ENCODE results near the gene ARID5B.
A peak's percentile ranks its signal among the peaks of the same experiment; 100 is the strongest.

The ARID5B gene

DNA sequence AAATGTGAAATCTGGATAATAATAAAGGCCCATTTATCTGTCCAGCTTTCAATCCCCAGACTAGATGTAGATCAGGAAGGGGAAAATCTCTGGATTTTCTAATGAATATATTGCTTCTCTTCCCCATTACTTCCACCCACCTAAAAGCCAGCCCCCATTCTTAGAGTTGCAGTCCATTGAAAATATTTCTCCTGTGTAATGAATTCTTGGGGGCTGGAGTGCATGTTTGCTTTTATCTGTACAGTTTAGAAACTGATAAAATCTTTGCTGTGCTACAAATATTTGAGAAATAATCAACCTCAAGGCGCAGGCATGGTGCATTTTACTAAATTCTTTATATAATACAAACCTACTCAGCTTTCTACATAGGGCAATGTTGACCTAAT lies 180.8 kb downstream of the ARID5B start:
- ChIA-PET POLR2A (no interaction called here), CTCF (interaction anchor here (0.6 to 1.3 kb wide), 2 partner anchors 43 to 349 kb away, joined by 3 read pairs; no protein-coding TSS in a partner anchor)
- Histone ChIP-seq H3K27ac (ENCODE audit: extremely low read depth, low read depth, low read length) (peak overlapping the region; percentile 76), H3K4me1 (ENCODE audit: control insufficient read depth, insufficient read depth, low read length) (peaks cover 34% of the 10 kb centered on the region), H3K36me3 (ENCODE audit: control insufficient read depth in 2 of 2, insufficient read depth in 1 of 2, low read length in 2 of 2) (peaks cover 0 to 14% of the 10 kb centered on the region in 2 experiments; a peak in 2 of 3 replicates), H3K4me3 (ENCODE audit: low read depth, low read length) (no peak overlapping the region), H3K9me3 (ENCODE audit: control insufficient read depth, insufficient read depth, low read depth, low read length) (no peaks in the 10 kb centered on the region)
- TF ChIP-seq ZNF157 (tag by site-specific recombination; IDR thresholded peaks at IDR 0.05), result no peak
- TF ChIP-seq ZNF404 (tag by site-specific recombination; IDR thresholded peaks at IDR 0.05), result no peak
- no peak for TF ChIP-seq ZNF391 (tag by site-specific recombination; IDR thresholded peaks at IDR 0.05; ENCODE audit: borderline replicate concordance, low read depth)
- TF ChIP-seq ZFHX2 (tag by site-specific recombination; conservative IDR thresholded peaks at IDR 0.05), result 0 out of 2 replicates have a peak, but pooled peaks have one; percentile 19

DNA sequence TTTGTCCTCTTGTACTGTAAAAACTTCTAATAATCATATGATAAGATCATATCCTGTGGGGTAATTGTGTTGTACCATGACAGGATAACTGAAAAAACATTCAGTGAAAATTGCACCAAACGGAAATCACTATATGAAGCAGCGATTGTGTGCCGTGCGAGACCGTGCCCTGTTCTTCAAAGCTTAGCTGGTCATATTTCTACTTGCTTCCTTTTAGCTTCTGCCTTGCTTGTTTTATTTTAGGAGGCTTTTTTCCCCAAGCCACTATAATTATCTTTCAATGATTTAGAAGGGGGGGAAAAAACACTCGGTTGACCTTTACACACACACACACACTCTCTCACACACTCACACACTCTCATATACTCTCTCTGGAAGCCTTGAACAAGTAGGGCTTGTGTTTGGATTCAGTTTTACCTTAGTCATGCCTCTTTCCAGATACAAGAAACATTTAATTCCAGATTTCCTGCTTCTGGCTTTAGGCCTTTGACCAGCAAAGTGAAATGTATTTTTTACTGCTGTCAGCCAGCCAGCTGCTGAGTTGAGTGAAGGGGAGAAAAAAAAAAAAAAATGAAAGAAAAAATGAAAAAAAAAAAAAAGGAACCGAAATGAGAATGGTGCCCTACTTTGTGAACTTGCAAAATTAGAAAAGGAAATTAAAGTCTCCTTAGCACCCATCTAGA lies 181.4 kb downstream of the ARID5B start:
- H3K27ac ChIP-seq (ENCODE audit: extremely low read depth, low read depth, low read length), result peak overlapping the region; percentile 76
- POLR2A ChIA-PET, result interaction anchor here (0.6 kb wide), 1 partner anchor 182 kb away, joined by 3 read pairs; no protein-coding TSS in a partner anchor
- TF ChIP-seq ZNF121 (tag by site-specific recombination; IDR thresholded peaks at IDR 0.05) (no peak), OSR2 (tag by site-specific recombination; IDR thresholded peaks at IDR 0.05) (peak; percentile 45; the same call in 1 of the 2 replicates), TCF7L2 (IDR thresholded peaks at IDR 0.05; ENCODE audit: borderline replicate concordance, low read depth, low read length) (0 out of 2 replicates have a peak, but pooled peaks have one; percentile 25), FEZF1 (tag by site-specific recombination; IDR thresholded peaks at IDR 0.05) (0 out of 2 replicates have a peak, but pooled peaks have one; percentile 9), SP7 (tag by site-specific recombination; IDR thresholded peaks at IDR 0.05) (peak; percentile 80; the same call in 1 of the 2 replicates), WT1 (tag by site-specific recombination; IDR thresholded peaks at IDR 0.05) (no peak), PRDM1 (tag by site-specific recombination; IDR thresholded peaks at IDR 0.05) (peak; percentile 86), YY1 (tag by site-specific recombination; IDR thresholded peaks at IDR 0.05) (no peak), ZNF174 (tag by site-specific recombination; IDR thresholded peaks at IDR 0.05) (no peak)
- TF ChIP-seq, protein P1, sequence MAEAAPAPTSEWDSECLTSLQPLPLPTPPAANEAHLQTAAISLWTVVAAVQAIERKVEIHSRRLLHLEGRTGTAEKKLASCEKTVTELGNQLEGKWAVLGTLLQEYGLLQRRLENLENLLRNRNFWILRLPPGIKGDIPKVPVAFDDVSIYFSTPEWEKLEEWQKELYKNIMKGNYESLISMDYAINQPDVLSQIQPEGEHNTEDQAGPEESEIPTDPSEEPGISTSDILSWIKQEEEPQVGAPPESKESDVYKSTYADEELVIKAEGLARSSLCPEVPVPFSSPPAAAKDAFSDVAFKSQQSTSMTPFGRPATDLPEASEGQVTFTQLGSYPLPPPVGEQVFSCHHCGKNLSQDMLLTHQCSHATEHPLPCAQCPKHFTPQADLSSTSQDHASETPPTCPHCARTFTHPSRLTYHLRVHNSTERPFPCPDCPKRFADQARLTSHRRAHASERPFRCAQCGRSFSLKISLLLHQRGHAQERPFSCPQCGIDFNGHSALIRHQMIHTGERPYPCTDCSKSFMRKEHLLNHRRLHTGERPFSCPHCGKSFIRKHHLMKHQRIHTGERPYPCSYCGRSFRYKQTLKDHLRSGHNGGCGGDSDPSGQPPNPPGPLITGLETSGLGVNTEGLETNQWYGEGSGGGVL (tag by site-specific recombination; IDR thresholded peaks at IDR 0.05), result peak; percentile 96
- TF ChIP-seq, protein P2, sequence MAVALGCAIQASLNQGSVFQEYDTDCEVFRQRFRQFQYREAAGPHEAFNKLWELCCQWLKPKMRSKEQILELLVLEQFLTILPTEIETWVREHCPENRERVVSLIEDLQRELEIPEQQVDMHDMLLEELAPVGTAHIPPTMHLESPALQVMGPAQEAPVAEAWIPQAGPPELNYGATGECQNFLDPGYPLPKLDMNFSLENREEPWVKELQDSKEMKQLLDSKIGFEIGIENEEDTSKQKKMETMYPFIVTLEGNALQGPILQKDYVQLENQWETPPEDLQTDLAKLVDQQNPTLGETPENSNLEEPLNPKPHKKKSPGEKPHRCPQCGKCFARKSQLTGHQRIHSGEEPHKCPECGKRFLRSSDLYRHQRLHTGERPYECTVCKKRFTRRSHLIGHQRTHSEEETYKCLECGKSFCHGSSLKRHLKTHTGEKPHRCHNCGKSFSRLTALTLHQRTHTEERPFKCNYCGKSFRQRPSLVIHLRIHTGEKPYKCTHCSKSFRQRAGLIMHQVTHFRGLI (tag by site-specific recombination; IDR thresholded peaks at IDR 0.05), result 0 out of 2 replicates have a peak, but pooled peaks have one; percentile 16
- TF ChIP-seq, protein P3, sequence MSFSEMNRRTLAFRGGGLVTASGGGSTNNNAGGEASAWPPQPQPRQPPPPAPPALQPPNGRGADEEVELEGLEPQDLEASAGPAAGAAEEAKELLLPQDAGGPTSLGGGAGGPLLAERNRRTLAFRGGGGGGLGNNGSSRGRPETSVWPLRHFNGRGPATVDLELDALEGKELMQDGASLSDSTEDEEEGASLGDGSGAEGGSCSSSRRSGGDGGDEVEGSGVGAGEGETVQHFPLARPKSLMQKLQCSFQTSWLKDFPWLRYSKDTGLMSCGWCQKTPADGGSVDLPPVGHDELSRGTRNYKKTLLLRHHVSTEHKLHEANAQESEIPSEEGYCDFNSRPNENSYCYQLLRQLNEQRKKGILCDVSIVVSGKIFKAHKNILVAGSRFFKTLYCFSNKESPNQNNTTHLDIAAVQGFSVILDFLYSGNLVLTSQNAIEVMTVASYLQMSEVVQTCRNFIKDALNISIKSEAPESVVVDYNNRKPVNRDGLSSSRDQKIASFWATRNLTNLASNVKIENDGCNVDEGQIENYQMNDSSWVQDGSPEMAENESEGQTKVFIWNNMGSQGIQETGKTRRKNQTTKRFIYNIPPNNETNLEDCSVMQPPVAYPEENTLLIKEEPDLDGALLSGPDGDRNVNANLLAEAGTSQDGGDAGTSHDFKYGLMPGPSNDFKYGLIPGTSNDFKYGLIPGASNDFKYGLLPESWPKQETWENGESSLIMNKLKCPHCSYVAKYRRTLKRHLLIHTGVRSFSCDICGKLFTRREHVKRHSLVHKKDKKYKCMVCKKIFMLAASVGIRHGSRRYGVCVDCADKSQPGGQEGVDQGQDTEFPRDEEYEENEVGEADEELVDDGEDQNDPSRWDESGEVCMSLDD (tag by site-specific recombination; IDR thresholded peaks at IDR 0.05), result no peak
- TF ChIP-seq, protein P4, sequence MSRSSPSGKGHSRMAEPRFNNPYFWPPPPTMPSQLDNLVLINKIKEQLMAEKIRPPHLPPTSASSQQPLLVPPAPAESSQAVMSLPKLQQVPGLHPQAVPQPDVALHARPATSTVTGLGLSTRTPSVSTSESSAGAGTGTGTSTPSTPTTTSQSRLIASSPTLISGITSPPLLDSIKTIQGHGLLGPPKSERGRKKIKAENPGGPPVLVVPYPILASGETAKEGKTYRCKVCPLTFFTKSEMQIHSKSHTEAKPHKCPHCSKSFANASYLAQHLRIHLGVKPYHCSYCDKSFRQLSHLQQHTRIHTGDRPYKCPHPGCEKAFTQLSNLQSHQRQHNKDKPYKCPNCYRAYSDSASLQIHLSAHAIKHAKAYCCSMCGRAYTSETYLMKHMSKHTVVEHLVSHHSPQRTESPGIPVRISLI (tag by site-specific recombination; IDR thresholded peaks at IDR 0.05), result peak; percentile 92
- TF ChIP-seq, protein P5, sequence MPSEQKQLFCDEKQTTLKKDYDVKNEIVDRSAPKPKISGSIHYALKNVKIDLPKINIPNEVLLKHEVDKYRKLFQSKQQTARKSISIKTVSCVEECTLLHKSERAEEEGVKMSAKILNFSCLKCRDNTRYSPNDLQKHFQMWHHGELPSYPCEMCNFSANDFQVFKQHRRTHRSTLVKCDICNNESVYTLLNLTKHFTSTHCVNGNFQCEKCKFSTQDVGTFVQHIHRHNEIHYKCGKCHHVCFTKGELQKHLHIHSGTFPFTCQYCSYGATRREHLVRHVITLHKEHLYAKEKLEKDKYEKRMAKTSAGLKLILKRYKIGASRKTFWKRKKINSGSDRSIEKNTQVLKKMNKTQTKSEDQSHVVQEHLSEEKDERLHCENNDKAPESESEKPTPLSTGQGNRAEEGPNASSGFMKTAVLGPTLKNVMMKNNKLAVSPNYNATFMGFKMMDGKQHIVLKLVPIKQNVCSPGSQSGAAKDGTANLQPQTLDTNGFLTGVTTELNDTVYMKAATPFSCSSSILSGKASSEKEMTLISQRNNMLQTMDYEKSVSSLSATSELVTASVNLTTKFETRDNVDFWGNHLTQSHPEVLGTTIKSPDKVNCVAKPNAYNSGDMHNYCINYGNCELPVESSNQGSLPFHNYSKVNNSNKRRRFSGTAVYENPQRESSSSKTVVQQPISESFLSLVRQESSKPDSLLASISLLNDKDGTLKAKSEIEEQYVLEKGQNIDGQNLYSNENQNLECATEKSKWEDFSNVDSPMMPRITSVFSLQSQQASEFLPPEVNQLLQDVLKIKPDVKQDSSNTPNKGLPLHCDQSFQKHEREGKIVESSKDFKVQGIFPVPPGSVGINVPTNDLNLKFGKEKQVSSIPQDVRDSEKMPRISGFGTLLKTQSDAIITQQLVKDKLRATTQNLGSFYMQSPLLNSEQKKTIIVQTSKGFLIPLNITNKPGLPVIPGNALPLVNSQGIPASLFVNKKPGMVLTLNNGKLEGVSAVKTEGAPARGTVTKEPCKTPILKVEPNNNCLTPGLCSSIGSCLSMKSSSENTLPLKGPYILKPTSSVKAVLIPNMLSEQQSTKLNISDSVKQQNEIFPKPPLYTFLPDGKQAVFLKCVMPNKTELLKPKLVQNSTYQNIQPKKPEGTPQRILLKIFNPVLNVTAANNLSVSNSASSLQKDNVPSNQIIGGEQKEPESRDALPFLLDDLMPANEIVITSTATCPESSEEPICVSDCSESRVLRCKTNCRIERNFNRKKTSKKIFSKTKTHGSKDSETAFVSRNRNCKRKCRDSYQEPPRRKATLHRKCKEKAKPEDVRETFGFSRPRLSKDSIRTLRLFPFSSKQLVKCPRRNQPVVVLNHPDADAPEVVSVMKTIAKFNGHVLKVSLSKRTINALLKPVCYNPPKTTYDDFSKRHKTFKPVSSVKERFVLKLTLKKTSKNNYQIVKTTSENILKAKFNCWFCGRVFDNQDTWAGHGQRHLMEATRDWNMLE (tag by site-specific recombination; conservative IDR thresholded peaks at IDR 0.05; ENCODE audit: low read depth), result 0 out of 2 replicates have a peak, but pooled peaks have one; percentile 11
- TF ChIP-seq, protein P6, sequence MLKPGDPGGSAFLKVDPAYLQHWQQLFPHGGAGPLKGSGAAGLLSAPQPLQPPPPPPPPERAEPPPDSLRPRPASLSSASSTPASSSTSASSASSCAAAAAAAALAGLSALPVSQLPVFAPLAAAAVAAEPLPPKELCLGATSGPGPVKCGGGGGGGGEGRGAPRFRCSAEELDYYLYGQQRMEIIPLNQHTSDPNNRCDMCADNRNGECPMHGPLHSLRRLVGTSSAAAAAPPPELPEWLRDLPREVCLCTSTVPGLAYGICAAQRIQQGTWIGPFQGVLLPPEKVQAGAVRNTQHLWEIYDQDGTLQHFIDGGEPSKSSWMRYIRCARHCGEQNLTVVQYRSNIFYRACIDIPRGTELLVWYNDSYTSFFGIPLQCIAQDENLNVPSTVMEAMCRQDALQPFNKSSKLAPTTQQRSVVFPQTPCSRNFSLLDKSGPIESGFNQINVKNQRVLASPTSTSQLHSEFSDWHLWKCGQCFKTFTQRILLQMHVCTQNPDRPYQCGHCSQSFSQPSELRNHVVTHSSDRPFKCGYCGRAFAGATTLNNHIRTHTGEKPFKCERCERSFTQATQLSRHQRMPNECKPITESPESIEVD (tag by site-specific recombination; IDR thresholded peaks at IDR 0.05), result peak; percentile 89

More for the DNA sequence above, 181.4 kb downstream of the ARID5B start:
- Histone ChIP-seq H3K36me3 (ENCODE audit: control insufficient read depth in 2 of 2, insufficient read depth in 1 of 2, low read length in 2 of 2) (peaks cover 0 to 15% of the 10 kb centered on the region in 2 experiments), H3K4me1 (ENCODE audit: control insufficient read depth, insufficient read depth, low read length) (peaks cover 31% of the 10 kb centered on the region), H3K4me3 (ENCODE audit: low read depth, low read length) (no peak overlapping the region), H3K9me3 (ENCODE audit: control insufficient read depth, insufficient read depth, low read depth, low read length) (no peaks in the 10 kb centered on the region)
- CTCF ChIA-PET, result interaction anchor here (0.6 to 1.3 kb wide), 2 partner anchors 44 to 349 kb away, joined by 3 read pairs; no protein-coding TSS in a partner anchor

Measured in HEK293 (cell line).